Measurements from ENCODE around the gene LYPLAL1. TPM values are rescaled to one million over a fixed set of nuclear protein-coding genes. Genes with fewer than 3 reads are reported as not detected.
"Not testable (repeated sequence)": the region's sequence is repeated elsewhere in the genome, so short reads cannot be mapped to it uniquely, and the experiment has no call there.

Gene LYPLAL1
- total and polyA plus RNA-seq, 2 donors from 2014 or later: 50.9 to 116 TPM

- intact Hi-C loops (cut with DNase I): no loop called here
- H3K36me3 ChIP-seq (ENCODE audit: control insufficient read depth in 2 of 3, insufficient read depth in 3 of 3, low read length in 3 of 3): no peaks in the 10 kb centered on the region
- H3K4me3 ChIP-seq (ENCODE audit: low read length in 3 of 3): peak overlapping the region in 1 of 3 donors; percentile 28
- peaks cover 0 to 2% (median 0%) of the 10 kb centered on the region in 3 donors for H3K4me1 ChIP-seq (ENCODE audit: control insufficient read depth in 2 of 3, insufficient read depth in 2 of 3, low read depth in 1 of 3, low read length in 3 of 3)
- H3K27ac ChIP-seq (ENCODE audit: low read depth in 2 of 2, low read length in 2 of 2): no peak overlapping the region
- H3K9ac ChIP-seq (ENCODE audit: low read length in 3 of 3): no peak overlapping the region
- FAIRE-seq (peak; percentile 70), DNase-seq (peak in 2 of 5 donors; percentile 22 to 27)
- H3K9me3 ChIP-seq (ENCODE audit: control insufficient read depth in 2 of 3, insufficient read depth in 1 of 3, low read length in 3 of 3): no peaks in the 10 kb centered on the region
- no peak for TF ChIP-seq CTCF (IDR thresholded peaks at IDR 0.05; ENCODE audit: borderline replicate concordance, extremely low read depth, insufficient read depth)
- no peaks in the 10 kb centered on the region for H3K27me3 ChIP-seq (ENCODE audit: control insufficient read depth, insufficient read depth, low read length)
Measured at GRCh38 chr1:219236933-219237610, 63.4 kb downstream of the LYPLAL1 start.

DNA sequence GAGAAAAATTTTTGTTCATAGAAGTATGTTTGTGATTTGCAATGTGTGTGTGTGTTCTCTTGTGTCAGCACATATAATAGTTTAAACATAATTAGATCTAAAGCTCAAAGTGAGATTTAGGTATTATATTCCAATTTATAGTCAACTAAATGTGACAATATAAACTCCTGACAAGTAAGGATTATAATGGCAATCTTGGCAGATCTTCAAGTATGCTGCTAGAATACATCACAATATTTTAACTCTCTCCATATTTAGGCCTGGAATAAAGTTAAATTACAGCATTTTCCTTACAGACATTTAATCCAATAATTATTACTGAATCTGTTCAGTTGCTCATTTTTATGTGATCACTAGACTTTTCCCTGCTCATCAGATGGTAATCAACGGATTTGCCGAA is 65.8 kb downstream of the LYPLAL1 start:
- no peak for FAIRE-seq
- Histone ChIP-seq H3K36me3 (ENCODE audit: control insufficient read depth in 2 of 3, insufficient read depth in 3 of 3, low read length in 3 of 3) (no peaks in the 10 kb centered on the region), H3K27me3 (ENCODE audit: control insufficient read depth, insufficient read depth, low read length) (no peaks in the 10 kb centered on the region), H3K4me1 (ENCODE audit: control insufficient read depth in 2 of 3, insufficient read depth in 2 of 3, low read depth in 1 of 3, low read length in 3 of 3) (peaks cover 0 to 2% (median 0%) of the 10 kb centered on the region in 3 donors), H3K4me3 (ENCODE audit: low read length in 3 of 3) (no peak overlapping the region), H3K27ac (ENCODE audit: low read depth in 2 of 2, low read length in 2 of 2) (no peak overlapping the region), H3K9ac (ENCODE audit: low read length in 3 of 3) (no peak overlapping the region), H3K9me3 (ENCODE audit: control insufficient read depth in 2 of 3, insufficient read depth in 1 of 3, low read length in 3 of 3) (no peaks in the 10 kb centered on the region)
- DNase-seq: no peak
- intact Hi-C loops (cut with DNase I): no loop called here
- TF ChIP-seq CTCF (IDR thresholded peaks at IDR 0.05; ENCODE audit: borderline replicate concordance, extremely low read depth, insufficient read depth): no peak

GRCh38 chr1:219244864-219245263 is 71.2 kb downstream of the LYPLAL1 start:
- Histone ChIP-seq H3K9ac (ENCODE audit: low read length in 3 of 3) (no peak overlapping the region), H3K4me3 (ENCODE audit: low read length in 3 of 3) (no peak overlapping the region), H3K9me3 (ENCODE audit: control insufficient read depth in 2 of 3, insufficient read depth in 1 of 3, low read length in 3 of 3) (no peaks in the 10 kb centered on the region), H3K36me3 (ENCODE audit: control insufficient read depth in 2 of 3, insufficient read depth in 3 of 3, low read length in 3 of 3) (no peaks in the 10 kb centered on the region), H3K27me3 (ENCODE audit: control insufficient read depth, insufficient read depth, low read length) (no peaks in the 10 kb centered on the region), H3K27ac (ENCODE audit: low read depth in 2 of 2, low read length in 2 of 2) (no peak overlapping the region), H3K4me1 (ENCODE audit: control insufficient read depth in 2 of 3, insufficient read depth in 2 of 3, low read depth in 1 of 3, low read length in 3 of 3) (no peaks in the 10 kb centered on the region)
- DNase-seq (no peak), FAIRE-seq (no peak)
- no peak for TF ChIP-seq CTCF (IDR thresholded peaks at IDR 0.05; ENCODE audit: borderline replicate concordance, extremely low read depth, insufficient read depth)
- intact Hi-C loops (cut with DNase I): no loop called here

- H3K27me3 ChIP-seq (ENCODE audit: control insufficient read depth, insufficient read depth, low read length): no peaks in the 10 kb centered on the region
- H3K4me3 ChIP-seq (ENCODE audit: low read length in 3 of 3): no peak overlapping the region
- FAIRE-seq: no peak
- no peaks in the 10 kb centered on the region for H3K9me3 ChIP-seq (ENCODE audit: control insufficient read depth in 2 of 3, insufficient read depth in 1 of 3, low read length in 3 of 3)
- no peak for DNase-seq
- no peaks in the 10 kb centered on the region for H3K36me3 ChIP-seq (ENCODE audit: control insufficient read depth in 2 of 3, insufficient read depth in 3 of 3, low read length in 3 of 3)
- H3K4me1 ChIP-seq (ENCODE audit: control insufficient read depth in 2 of 3, insufficient read depth in 2 of 3, low read depth in 1 of 3, low read length in 3 of 3): no peaks in the 10 kb centered on the region
- no peak overlapping the region for H3K9ac ChIP-seq (ENCODE audit: low read length in 3 of 3)
- intact Hi-C loops (cut with DNase I): no loop called here
- TF ChIP-seq CTCF (IDR thresholded peaks at IDR 0.05; ENCODE audit: borderline replicate concordance, extremely low read depth, insufficient read depth): no peak
- no peak overlapping the region for H3K27ac ChIP-seq (ENCODE audit: low read depth in 2 of 2, low read length in 2 of 2)
Measured at GRCh38 chr1:219247441-219247840, 73.8 kb downstream of the LYPLAL1 start.

- H3K36me3 ChIP-seq (ENCODE audit: control insufficient read depth in 2 of 3, insufficient read depth in 3 of 3, low read length in 3 of 3); H3K9ac ChIP-seq (ENCODE audit: low read length in 3 of 3); H3K9me3 ChIP-seq (ENCODE audit: control insufficient read depth in 2 of 3, insufficient read depth in 1 of 3, low read length in 3 of 3); H3K4me1 ChIP-seq (ENCODE audit: control insufficient read depth in 2 of 3, insufficient read depth in 2 of 3, low read depth in 1 of 3, low read length in 3 of 3); H3K27me3 ChIP-seq (ENCODE audit: control insufficient read depth, insufficient read depth, low read length); H3K4me3 ChIP-seq (ENCODE audit: low read length in 3 of 3); H3K27ac ChIP-seq (ENCODE audit: low read depth in 2 of 2, low read length in 2 of 2); DNase-seq; intact Hi-C loops (cut with DNase I); FAIRE-seq: not testable (repeated sequence)
Measured at GRCh38 chr1:219250468-219250867, 76.8 kb downstream of the LYPLAL1 start.

Measured in kidney (tissue), 14 donors.